Stimulated activated CD8-positive, alpha-beta memory T cell treated with anti-CD3 and anti-CD28 coated beads, Interleukin-12 subunit alpha, Interleukin-12 subunit beta, amount 100 ng/mL, for 24 hours (primary cell): ENCODE measurements around the gene ACSF3.

Source experiments
- DNase-seq: peaks from one replicate; pipeline ENCODE4 v3.0.0-alpha.2; 2020; ENCODE audit errors: extremely low read depth

The ACSF3 gene

GRCh38 chr16:89145406-89146161 is 51.9 kb downstream of the ACSF3 start:
- DNase-seq: no peak

GRCh38 chr16:89146211-89147005 is 52.8 kb downstream of the ACSF3 start:
- no peak for DNase-seq

GRCh38 chr16:89147085-89147817 is 53.6 kb downstream of the ACSF3 start:
- no peak for DNase-seq

GRCh38 chr16:89149386-89149785 is 55.7 kb downstream of the ACSF3 start:
- no peak for DNase-seq

- no peak for DNase-seq
These were observed 56.6 kb downstream of the ACSF3 start for GRCh38 chr16:89150090-89150835.

- DNase-seq: no peak
These were observed 57.3 kb downstream of the ACSF3 start for GRCh38 chr16:89150981-89151380.

GRCh38 chr16:89152831-89153700 is 59.4 kb downstream of the ACSF3 start:
- no peak for DNase-seq

GRCh38 chr16:89153848-89154271 is 60.2 kb downstream of the ACSF3 start:
- no peak for DNase-seq

- DNase-seq: no peak
These were observed 60.9 kb downstream of the ACSF3 start for GRCh38 chr16:89154390-89155183.

- no peak for DNase-seq
These were observed 61.6 kb downstream of the ACSF3 start for GRCh38 chr16:89155184-89155679.

GRCh38 chr16:89155851-89156739 is 62.4 kb downstream of the ACSF3 start:
- no peak for DNase-seq

GRCh38 chr16:89156740-89157645 is 63.3 kb downstream of the ACSF3 start:
- no peak for DNase-seq

- no peak for DNase-seq
These were observed 64.1 kb downstream of the ACSF3 start for GRCh38 chr16:89157778-89158177.

- no peak for DNase-seq
These were observed 65.6 kb downstream of the ACSF3 start for GRCh38 chr16:89159066-89159849.

- no peak for DNase-seq
These were observed 66.2 kb downstream of the ACSF3 start for GRCh38 chr16:89159850-89160354.

- no peak for DNase-seq
These were observed 67.5 kb downstream of the ACSF3 start for GRCh38 chr16:89160977-89161701.
